ENCODE data around the gene ANKRD65.

DNA sequence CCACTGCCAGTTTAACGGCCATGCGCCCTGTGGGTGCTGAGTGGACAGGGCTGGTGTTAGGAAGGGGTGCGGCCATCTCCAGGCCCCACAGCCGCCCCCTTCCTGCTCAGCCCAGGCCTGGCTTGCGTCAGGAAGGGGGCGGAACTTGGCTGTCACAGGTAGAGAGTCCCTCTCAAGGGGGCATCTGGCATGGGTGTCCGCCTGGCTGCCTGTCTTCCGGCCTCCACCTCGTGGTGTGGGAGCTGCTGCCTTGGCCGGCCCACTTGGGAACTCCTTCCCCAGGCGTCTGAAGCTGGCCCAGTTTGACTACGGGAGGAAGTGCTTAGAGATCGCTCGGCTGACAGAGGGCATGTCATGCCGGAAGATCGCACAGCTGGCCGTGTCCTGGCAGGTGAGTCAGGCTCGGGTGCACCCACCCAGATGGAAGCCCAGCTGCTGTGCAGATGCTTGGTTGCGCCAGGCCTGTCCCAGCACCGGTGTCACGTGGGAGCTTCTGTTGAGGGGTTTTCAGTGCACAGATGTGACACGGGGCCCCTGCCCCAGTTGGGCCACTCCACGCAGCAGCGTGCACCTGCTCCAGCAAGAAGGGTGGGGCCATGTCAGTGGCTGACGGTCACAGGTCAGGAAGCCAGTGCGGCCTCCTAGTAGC, 41.4 kb upstream of the ANKRD65 start:
- TF ChIP-seq, protein P1, sequence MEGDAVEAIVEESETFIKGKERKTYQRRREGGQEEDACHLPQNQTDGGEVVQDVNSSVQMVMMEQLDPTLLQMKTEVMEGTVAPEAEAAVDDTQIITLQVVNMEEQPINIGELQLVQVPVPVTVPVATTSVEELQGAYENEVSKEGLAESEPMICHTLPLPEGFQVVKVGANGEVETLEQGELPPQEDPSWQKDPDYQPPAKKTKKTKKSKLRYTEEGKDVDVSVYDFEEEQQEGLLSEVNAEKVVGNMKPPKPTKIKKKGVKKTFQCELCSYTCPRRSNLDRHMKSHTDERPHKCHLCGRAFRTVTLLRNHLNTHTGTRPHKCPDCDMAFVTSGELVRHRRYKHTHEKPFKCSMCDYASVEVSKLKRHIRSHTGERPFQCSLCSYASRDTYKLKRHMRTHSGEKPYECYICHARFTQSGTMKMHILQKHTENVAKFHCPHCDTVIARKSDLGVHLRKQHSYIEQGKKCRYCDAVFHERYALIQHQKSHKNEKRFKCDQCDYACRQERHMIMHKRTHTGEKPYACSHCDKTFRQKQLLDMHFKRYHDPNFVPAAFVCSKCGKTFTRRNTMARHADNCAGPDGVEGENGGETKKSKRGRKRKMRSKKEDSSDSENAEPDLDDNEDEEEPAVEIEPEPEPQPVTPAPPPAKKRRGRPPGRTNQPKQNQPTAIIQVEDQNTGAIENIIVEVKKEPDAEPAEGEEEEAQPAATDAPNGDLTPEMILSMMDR (conservative IDR thresholded peaks at IDR 0.05; ENCODE audit: low read depth, low read length) = no peak
- TF ChIP-seq EZH2 (IDR thresholded peaks at IDR 0.05; ENCODE audit: low read length, unreplicated experiment) (no peak), EZH2phosphoT487 (IDR thresholded peaks at IDR 0.05; ENCODE audit: borderline replicate concordance, low read length) (no peak)
